Upper lobe of right lung (tissue), 1 donor: ENCODE data around the gene FBLIM1. TPM values are rescaled to one million over a fixed set of nuclear protein-coding genes. Genes with fewer than 3 reads are reported as not detected.

Source experiments
- ATAC-seq: fragments of 200-7000 bp; cut with Tn5 transposase; one replicate; pipeline ENCODE4 v1.9.1; 2020; ENCODE audit warnings: mild to moderate bottlenecking, moderate library complexity
- DNase-seq: peaks from one replicate; pipeline ENCODE4 v3.0.0-alpha.2; 2020
- H3K27ac ChIP-seq: fragments of 200-600 bp; one replicate; pipeline ENCODE4 v1.8.0; 2022
- H3K27me3 ChIP-seq: fragments of 200-600 bp; one replicate; pipeline ENCODE4 v1.8.0; 2022; ENCODE audit warnings: mild to moderate bottlenecking
- H3K36me3 ChIP-seq: fragments of 200-600 bp; one replicate; pipeline ENCODE4 v1.8.0; 2022
- H3K4me1 ChIP-seq: fragments of 200-600 bp; one replicate; pipeline ENCODE4 v1.8.0; 2022
- H3K4me3 ChIP-seq: fragments of 200-600 bp; one replicate; pipeline ENCODE4 v1.8.0; 2022; ENCODE audit warnings: mild to moderate bottlenecking
- H3K9me3 ChIP-seq: fragments of 200-600 bp; one replicate; pipeline ENCODE4 v1.8.0; 2022
- intact Hi-C: fragments of 100-400 bp; cut with DNase I; formaldehyde crosslinking; loops from one replicate; pipeline ENCODE4 v1.11.0; 2022
- total RNA-seq: library from RNA; stranded (reverse); fragmentation: NEBNext Ultra II Directional; extraction: Animal tissue kit (Norgen Biotek cat#: 25700); gene quantifications from one replicate; pipeline ENCODE4 v1.2.1, GENCODE V29; 2021
- TF ChIP-seq, protein P1 (sequence below): fragments of 200-600 bp; IDR thresholded peaks from one replicate; pipeline ENCODE4 v1.8.0; 2022; ENCODE audit warnings: antibody characterized with exemption
- donor health status: DM: no; HTN: yes; CAD: no; lungs with severe emphysema.

The FBLIM1 gene
- total RNA-seq, 1 donor from 2014 or later = 39.0 TPM

DNA sequence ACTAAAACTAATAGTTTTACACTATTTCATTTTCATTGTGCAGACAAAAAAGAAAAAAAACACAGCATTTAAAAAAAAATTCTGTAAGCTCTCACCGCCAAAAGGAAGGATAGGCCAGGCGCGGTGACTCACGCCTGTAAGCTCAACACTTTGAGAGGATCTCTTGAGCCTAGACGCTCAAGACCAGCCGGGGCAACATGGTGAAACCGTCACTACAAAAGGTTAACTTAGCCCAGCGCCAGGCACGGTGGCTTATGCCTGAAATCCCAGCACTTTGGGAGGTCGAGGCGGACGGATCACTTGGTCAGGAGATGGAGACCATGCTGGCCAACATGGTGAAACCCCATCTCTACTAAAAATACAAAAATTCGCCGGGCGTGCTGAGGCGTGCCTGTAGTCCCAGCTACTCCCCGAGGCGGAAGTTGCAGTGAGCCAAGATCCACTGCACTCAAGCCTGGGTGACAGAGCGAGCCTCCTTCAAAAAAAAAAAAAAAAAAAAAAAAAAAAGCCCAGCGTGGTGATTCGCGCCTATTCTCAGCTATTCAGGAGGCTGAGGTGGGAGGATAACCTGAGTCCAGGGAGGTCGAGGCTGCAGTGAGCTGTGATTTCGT is 74.6 kb downstream of the FBLIM1 start:
- ATAC-seq (no peak), DNase-seq (peak; percentile 77)
- H3K27ac ChIP-seq = peak overlapping the region; percentile 100
- intact Hi-C loops = no loop called here
- H3K9me3 ChIP-seq = no peaks in the 10 kb centered on the region
- H3K4me1 ChIP-seq = peaks cover 12% of the 10 kb centered on the region
- peak overlapping the region; percentile 96 for H3K4me3 ChIP-seq
- H3K27me3 ChIP-seq = no peaks in the 10 kb centered on the region
- H3K36me3 ChIP-seq = no peaks in the 10 kb centered on the region
- TF ChIP-seq, protein P1, sequence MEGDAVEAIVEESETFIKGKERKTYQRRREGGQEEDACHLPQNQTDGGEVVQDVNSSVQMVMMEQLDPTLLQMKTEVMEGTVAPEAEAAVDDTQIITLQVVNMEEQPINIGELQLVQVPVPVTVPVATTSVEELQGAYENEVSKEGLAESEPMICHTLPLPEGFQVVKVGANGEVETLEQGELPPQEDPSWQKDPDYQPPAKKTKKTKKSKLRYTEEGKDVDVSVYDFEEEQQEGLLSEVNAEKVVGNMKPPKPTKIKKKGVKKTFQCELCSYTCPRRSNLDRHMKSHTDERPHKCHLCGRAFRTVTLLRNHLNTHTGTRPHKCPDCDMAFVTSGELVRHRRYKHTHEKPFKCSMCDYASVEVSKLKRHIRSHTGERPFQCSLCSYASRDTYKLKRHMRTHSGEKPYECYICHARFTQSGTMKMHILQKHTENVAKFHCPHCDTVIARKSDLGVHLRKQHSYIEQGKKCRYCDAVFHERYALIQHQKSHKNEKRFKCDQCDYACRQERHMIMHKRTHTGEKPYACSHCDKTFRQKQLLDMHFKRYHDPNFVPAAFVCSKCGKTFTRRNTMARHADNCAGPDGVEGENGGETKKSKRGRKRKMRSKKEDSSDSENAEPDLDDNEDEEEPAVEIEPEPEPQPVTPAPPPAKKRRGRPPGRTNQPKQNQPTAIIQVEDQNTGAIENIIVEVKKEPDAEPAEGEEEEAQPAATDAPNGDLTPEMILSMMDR = no peak

DNA sequence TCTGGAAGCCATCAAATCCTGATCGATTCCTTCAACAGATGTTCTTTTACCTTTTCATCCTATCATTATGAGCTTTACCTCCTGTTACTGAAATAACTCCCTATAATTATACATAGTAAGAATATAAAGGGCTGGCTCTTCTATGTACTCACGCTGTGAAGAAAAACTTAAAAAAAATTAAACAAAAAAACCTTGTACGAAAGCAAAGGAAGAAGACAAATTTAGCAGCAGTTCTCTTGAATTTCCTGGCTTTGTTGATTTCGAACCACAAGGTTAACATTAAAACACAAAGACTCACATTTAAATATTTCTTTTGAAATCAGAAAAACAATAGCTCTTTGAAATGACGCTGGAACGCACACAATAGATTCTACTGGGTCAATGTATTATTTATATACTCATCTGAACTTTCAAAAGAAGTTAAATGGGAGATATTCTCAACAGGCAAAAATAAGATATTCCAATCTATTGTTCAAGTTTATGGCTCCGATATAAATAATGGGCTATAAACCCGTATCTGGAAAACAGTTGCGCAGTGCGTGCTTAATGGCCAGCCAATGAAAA is 75.3 kb downstream of the FBLIM1 start:
- H3K4me3 ChIP-seq = peak overlapping the region; percentile 96
- no peaks in the 10 kb centered on the region for H3K9me3 ChIP-seq
- no peaks in the 10 kb centered on the region for H3K27me3 ChIP-seq
- peak overlapping the region; percentile 100 for H3K27ac ChIP-seq
- ATAC-seq (no peak), DNase-seq (no peak)
- TF ChIP-seq, protein P1 = no peak
- intact Hi-C loops = no loop called here
- no peaks in the 10 kb centered on the region for H3K36me3 ChIP-seq
- H3K4me1 ChIP-seq = peaks cover 12% of the 10 kb centered on the region

DNA sequence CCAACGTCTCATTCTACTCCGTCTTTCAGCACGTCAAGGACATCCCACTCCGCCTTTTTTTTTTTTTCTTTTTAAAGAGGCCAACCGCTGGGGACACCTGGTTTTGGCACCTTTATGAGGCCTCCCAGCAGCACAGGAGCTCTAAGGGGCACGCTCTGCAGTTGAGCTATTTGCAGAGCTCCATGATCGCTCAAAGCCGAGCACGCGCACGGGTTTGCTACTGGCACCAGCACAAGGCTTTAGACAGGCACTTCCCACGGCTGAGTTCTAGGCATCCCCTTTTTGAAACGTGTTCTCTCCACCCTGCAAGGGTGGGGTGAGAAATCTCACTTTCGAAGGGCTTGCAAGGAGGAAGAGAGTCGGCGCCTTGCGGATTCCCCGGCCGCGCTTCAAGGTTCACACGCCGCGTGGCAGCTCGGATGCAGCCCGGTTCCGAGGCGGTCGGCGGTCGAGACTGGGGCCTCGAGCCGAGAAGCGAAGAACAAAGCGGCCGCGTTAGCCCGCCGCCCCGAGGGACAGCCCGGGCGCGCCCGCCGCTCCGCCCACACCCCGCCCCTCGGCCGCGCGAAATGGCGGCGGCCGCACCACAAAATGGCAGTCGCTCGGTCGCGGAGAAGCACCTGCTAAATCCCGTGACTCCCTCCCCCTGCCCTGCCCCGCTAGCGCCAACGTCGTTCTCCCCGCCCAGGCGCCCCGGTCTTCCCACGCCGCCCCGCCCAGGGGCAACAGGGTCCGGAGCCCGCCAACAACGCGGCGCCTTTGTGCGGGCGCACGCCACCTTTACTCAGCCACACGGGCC is 76.0 kb downstream of the FBLIM1 start:
- DNase-seq = peak; percentile 95
- Histone ChIP-seq H3K36me3 (no peaks in the 10 kb centered on the region), H3K4me1 (peaks cover 12% of the 10 kb centered on the region), H3K9me3 (no peaks in the 10 kb centered on the region), H3K27me3 (no peaks in the 10 kb centered on the region), H3K4me3 (peak overlapping the region; percentile 96), H3K27ac (peak overlapping the region; percentile 100)
- TF ChIP-seq, protein P1 = no peak
- peak; percentile 83 for ATAC-seq
- intact Hi-C loops = no loop called here

DNA sequence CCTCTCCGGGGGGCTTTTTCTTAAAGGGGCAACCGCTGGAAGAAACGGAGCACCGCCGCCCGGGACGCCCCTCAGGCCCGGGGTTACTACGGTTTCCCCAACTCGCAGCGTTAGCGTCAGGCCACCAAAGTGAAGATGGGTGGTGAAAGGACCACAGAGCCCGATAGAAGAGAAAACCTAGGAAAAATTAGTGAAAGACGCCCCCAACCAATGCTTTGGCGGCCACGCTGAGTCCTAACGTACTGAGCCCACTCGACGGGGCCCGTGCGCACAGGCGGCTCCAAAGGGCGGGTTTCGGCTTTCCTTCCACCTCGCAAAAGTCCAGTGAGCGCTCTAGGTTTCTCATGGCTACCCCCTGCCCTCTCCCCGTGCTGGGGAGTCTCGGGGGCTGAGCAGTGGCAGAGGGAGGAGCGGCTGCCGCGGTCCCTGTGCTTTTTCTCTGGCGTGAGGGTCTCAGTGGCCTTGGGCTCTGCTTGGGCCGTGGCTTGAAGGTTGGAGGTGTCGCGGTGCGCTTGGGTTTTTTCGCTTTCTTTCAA is 76.7 kb downstream of the FBLIM1 start:
- DNase-seq (peak; percentile 78), ATAC-seq (peak; percentile 1)
- TF ChIP-seq, protein P1 = no peak
- Histone ChIP-seq H3K9me3 (no peaks in the 10 kb centered on the region), H3K4me1 (peaks cover 12% of the 10 kb centered on the region), H3K4me3 (peak overlapping the region; percentile 96), H3K36me3 (no peaks in the 10 kb centered on the region), H3K27me3 (no peaks in the 10 kb centered on the region), H3K27ac (peak overlapping the region; percentile 100)
- intact Hi-C loops = no loop called here

DNA sequence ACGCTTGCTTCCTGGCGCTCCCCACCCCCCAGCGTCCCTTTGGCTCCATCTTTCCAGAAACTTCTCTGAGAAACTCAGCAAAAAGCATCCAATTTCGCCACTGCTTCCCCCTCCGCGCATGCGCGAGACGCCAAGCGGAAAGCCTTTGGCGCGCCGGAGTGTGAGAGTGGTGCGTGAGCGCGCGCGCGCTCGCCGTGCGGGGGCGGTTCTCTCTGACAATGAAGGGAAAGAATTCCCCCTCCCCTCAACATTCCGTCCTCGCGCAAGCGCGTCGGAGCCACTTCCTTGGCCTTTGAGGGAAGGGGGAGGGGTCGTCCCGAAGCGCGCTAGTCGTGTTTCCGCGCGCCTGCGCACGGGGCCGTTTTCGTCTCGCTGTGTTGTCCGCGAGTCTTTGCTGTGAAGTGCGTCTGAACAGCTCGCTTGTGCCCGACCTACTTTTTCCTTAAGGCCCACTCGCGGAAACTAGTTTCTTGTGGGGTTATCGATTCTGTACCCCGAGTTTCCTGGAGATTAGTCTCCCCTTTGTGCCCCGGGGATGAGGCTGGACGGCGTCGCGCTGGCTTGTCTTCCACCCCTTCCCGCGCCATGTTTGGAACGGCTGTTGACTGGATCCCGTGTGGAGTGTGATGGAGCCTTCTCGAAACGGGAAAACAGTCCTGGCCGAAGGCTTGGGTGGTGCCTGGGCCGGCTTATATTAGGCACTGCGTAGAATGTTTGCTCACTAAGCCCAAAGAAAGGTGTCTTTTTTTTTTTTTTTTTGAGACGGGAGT is 77.3 kb downstream of the FBLIM1 start:
- Histone ChIP-seq H3K36me3 (no peaks in the 10 kb centered on the region), H3K4me1 (peaks cover 12% of the 10 kb centered on the region), H3K9me3 (no peaks in the 10 kb centered on the region), H3K4me3 (peak overlapping the region; percentile 96), H3K27ac (peak overlapping the region; percentile 100), H3K27me3 (no peaks in the 10 kb centered on the region)
- TF ChIP-seq, protein P1 = no peak
- intact Hi-C loops = no loop called here
- DNase-seq = peak; percentile 100
- peak; percentile 89 for ATAC-seq
